ENCODE measurements around the gene SLC7A7.

DNA sequence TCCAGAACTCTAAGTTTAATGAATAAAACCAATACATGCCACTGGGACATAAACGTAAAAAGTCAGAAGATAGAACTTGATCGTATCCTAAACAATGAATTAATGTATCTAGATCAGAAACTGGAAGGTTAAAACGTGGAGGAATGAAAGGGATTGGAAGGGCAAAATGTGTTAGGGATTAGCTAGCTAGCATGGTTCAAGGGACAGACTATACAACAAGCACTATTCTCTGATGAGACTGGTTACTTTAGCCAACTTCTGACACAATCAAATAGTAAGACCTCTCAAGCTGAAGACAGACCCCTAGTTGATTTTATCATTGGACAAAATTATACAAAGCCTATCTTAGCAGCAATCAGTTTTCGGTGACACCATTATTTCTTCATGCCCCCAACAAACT is 67.5 kb downstream of the SLC7A7 start:
- TF ChIP-seq, protein P1, sequence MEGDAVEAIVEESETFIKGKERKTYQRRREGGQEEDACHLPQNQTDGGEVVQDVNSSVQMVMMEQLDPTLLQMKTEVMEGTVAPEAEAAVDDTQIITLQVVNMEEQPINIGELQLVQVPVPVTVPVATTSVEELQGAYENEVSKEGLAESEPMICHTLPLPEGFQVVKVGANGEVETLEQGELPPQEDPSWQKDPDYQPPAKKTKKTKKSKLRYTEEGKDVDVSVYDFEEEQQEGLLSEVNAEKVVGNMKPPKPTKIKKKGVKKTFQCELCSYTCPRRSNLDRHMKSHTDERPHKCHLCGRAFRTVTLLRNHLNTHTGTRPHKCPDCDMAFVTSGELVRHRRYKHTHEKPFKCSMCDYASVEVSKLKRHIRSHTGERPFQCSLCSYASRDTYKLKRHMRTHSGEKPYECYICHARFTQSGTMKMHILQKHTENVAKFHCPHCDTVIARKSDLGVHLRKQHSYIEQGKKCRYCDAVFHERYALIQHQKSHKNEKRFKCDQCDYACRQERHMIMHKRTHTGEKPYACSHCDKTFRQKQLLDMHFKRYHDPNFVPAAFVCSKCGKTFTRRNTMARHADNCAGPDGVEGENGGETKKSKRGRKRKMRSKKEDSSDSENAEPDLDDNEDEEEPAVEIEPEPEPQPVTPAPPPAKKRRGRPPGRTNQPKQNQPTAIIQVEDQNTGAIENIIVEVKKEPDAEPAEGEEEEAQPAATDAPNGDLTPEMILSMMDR (IDR thresholded peaks at IDR 0.05; ENCODE audit: low read length), result no peak
- TF ChIP-seq EZH2phosphoT487 (IDR thresholded peaks at IDR 0.05; ENCODE audit: low read length) (no peak), EZH2 (optimal IDR thresholded peaks at IDR 0.05; ENCODE audit: low read depth, low read length) (no peak)
